K562 (cell line): ENCODE results near the gene IRAK2. TPM values are rescaled to one million over a fixed set of nuclear protein-coding genes. Genes with fewer than 3 reads are reported as not detected.

ENCODE experiments used
- ATAC-seq: fragments of 200-7000 bp; cut with Tn5 transposase; 3 replicates; pipeline ENCODE4 v1.9.1; 2020; ENCODE audit warnings: moderate library complexity
- BruUV-seq: library from RNA; stranded (reverse); fragments of 400-500 nt; replicated peaks from 2 replicates; lab custom pipeline; 2021; lab: Mats Ljungman, UMichigan
- CTCF ChIA-PET: fragments of 300-600 bp; formaldehyde crosslinking; extraction: SDS; loops from one replicate; lab custom pipeline; 2021; ENCODE audit warnings: low intra/inter-chr PET ratio; lab: Yijun Ruan, JAX
- POLR2A ChIA-PET: fragments of 300-600, 350-650 bp; sonication (Branson Sonifier 250); formaldehyde crosslinking; extraction: SDS; loops from one replicate; lab custom pipeline; 2021; ENCODE audit warnings: antibody characterized with exemption, inconsistent platforms; lab: Yijun Ruan, JAX
- DNase-seq, 4 experiments: peaks; one replicate each; pipeline versions ENCODE4 v3.0.0 to v3.0.0-alpha.2; 2011 to 2018; ENCODE audit warnings: low spot score in 3 of 4, mixed read lengths in 3 of 4; ENCODE audit errors: extremely low read depth in 1 of 4
- FAIRE-seq: peaks from 2 replicates; lab custom pipeline; 2011; peaks lifted over from hg19 to GRCh38; lab: Jason Lieb, UNC
- H2AFZ ChIP-seq: 2 replicates; pipeline ENCODE4 v1.6.0; 2011; ENCODE audit warnings: low read depth, low read length, control low read depth, inconsistent platforms
- H3K27ac ChIP-seq: fragments of 200-600 bp; 3 replicates; pipeline ENCODE4 v1.8.0; 2011; ENCODE audit warnings: low read depth, mild to moderate bottlenecking, control low read depth, inconsistent platforms, low read length, moderate library complexity, mixed read lengths; ENCODE audit errors: extremely low read depth
- H3K27me3 ChIP-seq, 2 experiments: fragments of 300-600 bp in 1 of 2; 2 replicates in 1 of 2; 3 replicates in 1 of 2; pipeline versions ENCODE4 v1.6.0 to v1.8.0; 2011; ENCODE audit warnings: inconsistent platforms in 2 of 2, low read length in 2 of 2, mild to moderate bottlenecking in 1 of 2, mixed read lengths in 1 of 2, moderate library complexity in 1 of 2; ENCODE audit not compliant: control insufficient read depth in 2 of 2, insufficient read depth in 2 of 2
- H3K36me3 ChIP-seq: fragments of 300-600 bp; 3 replicates; pipeline ENCODE4 v1.8.0; 2011; ENCODE audit warnings: mild to moderate bottlenecking, low read length, inconsistent platforms; ENCODE audit not compliant: control insufficient read depth, insufficient read depth
- H3K4me1 ChIP-seq, 2 experiments: fragments of 200-600 bp in 1 of 2; replicated peaks in 1 of 2; 2 replicates in 1 of 2; 3 replicates in 1 of 2; pipeline versions ENCODE4 v1.5.1 to v1.8.0; 2011; ENCODE audit warnings: inconsistent platforms in 2 of 2, low read length in 2 of 2, mild to moderate bottlenecking in 1 of 2, mixed read lengths in 1 of 2, moderate library complexity in 1 of 2; ENCODE audit not compliant: control insufficient read depth in 2 of 2, insufficient read depth in 2 of 2
- H3K4me2 ChIP-seq: 2 replicates; pipeline ENCODE4 v1.6.1; 2011; ENCODE audit warnings: low read length, control low read depth, inconsistent platforms, mixed read lengths; ENCODE audit not compliant: insufficient read depth
- H3K4me3 ChIP-seq: fragments of 200-600 bp; sonication (generic), shearing (Covaris generic); 2 replicates; pipeline ENCODE4 v1.5.1; 2016; ENCODE audit warnings: control low read depth, inconsistent platforms
- H3K79me2 ChIP-seq: fragments of 200-600 bp; 3 replicates; pipeline ENCODE4 v1.8.0; 2011; ENCODE audit warnings: low read length, inconsistent platforms; ENCODE audit not compliant: control insufficient read depth, insufficient read depth
- H3K9ac ChIP-seq, 2 experiments: 2 replicates each; pipeline versions ENCODE4 v1.6.0 to v1.6.1; 2011; ENCODE audit warnings: low read depth in 2 of 2, low read length in 2 of 2, control low read depth in 1 of 2, inconsistent platforms in 1 of 2, mild to moderate bottlenecking in 1 of 2, mixed read lengths in 1 of 2; ENCODE audit not compliant: insufficient read depth in 1 of 2
- H3K9me1 ChIP-seq: one replicate; pipeline ENCODE4 v1.6.0; 2011; ENCODE audit warnings: inconsistent platforms, mild to moderate bottlenecking, low read length, moderate library complexity; ENCODE audit not compliant: control insufficient read depth, insufficient read depth
- H3K9me3 ChIP-seq: replicated peaks from 2 replicates; pipeline ENCODE4 v1.5.1; 2011; ENCODE audit warnings: low read depth, low read length, inconsistent platforms; ENCODE audit not compliant: control insufficient read depth, insufficient read depth
- H4K20me1 ChIP-seq: replicated peaks from 2 replicates; pipeline ENCODE4 v1.6.1; 2011; ENCODE audit warnings: low read length, inconsistent platforms, mixed read lengths; ENCODE audit not compliant: control insufficient read depth, insufficient read depth
- ATF7 ChIP-seq: fragments of 450-650 bp; IDR thresholded peaks from 2 replicates; pipeline ENCODE4 v1.7.1; 2014; ENCODE audit warnings: mild to moderate bottlenecking, moderate library complexity
- CBX2 ChIP-seq: fragments of 200-600 bp; sonication (generic); IDR thresholded peaks from one replicate; pipeline ENCODE4 v1.6.1; 2012; ENCODE audit warnings: mild to moderate bottlenecking, low read length, inconsistent platforms; ENCODE audit not compliant: insufficient read depth, poor library complexity, severe bottlenecking
- HDAC2 ChIP-seq: fragments of 450-650 bp; IDR thresholded peaks from 2 replicates; pipeline ENCODE4 v1.6.1; 2016; ENCODE audit warnings: mild to moderate bottlenecking
- ILF3 ChIP-seq: fragments of 450-650 bp; IDR thresholded peaks from 2 replicates; pipeline ENCODE4 v1.6.1; 2018; ENCODE audit warnings: antibody characterized with exemption, mild to moderate bottlenecking, moderate library complexity, borderline replicate concordance
- MEF2A ChIP-seq: IDR thresholded peaks from 2 replicates; pipeline ENCODE4 v1.6.1; 2011; ENCODE audit warnings: low read depth, mild to moderate bottlenecking, low read length, moderate library complexity; ENCODE audit not compliant: control insufficient read depth
- MYNN ChIP-seq, 2 experiments: sonication (generic); formaldehyde crosslinking in 1 of 2; IDR thresholded peaks; 2 replicates each; pipeline versions ENCODE4 v1.5.0 to v1.6.1; 2016 to 2020; ENCODE audit warnings: antibody characterized with exemption in 1 of 2, missing genetic modification reagents in 1 of 2
- NFATC3 ChIP-seq: fragments of 450-650 bp; IDR thresholded peaks from 2 replicates; pipeline ENCODE4 v1.6.1; 2017; ENCODE audit warnings: mild to moderate bottlenecking
- NFXL1 ChIP-seq: fragments of 450-650 bp; formaldehyde crosslinking; IDR thresholded peaks from 2 replicates; pipeline ENCODE4 v1.4.0; 2021; ENCODE audit warnings: mild to moderate bottlenecking
- POLR2A ChIP-seq: fragments of 450-650 bp; conservative IDR thresholded peaks from 2 replicates; pipeline ENCODE4 v1.6.1; 2016
- POLR2AphosphoS2 ChIP-seq: IDR thresholded peaks from 2 replicates; pipeline ENCODE4 v1.6.1; 2012; ENCODE audit warnings: low read length, improper control_type of control experiment
- POLR2AphosphoS5 ChIP-seq: IDR thresholded peaks from 2 replicates; pipeline ENCODE4 v1.6.1; 2011; ENCODE audit warnings: mild to moderate bottlenecking, low read depth, low read length, moderate library complexity; ENCODE audit not compliant: control insufficient read depth, insufficient read depth
- POLR2B ChIP-seq: fragments of 450-650 bp; IDR thresholded peaks from 2 replicates; pipeline ENCODE4 v1.6.1; 2018; ENCODE audit warnings: low read depth; ENCODE audit not compliant: partially characterized antibody
- WHSC1 ChIP-seq: IDR thresholded peaks from one replicate; pipeline ENCODE4 v1.6.1; 2012; ENCODE audit warnings: low read length, control low read depth, inconsistent platforms
- YY1 ChIP-seq, 3 experiments: IDR thresholded peaks; 2 replicates each; pipeline ENCODE4 v1.6.1; 2011; ENCODE audit warnings: low read length in 2 of 3, mild to moderate bottlenecking in 2 of 3, moderate library complexity in 2 of 3, borderline replicate concordance in 1 of 3, control low read depth in 1 of 3, low read depth in 1 of 3; ENCODE audit not compliant: insufficient read depth in 3 of 3, insufficient replicate concordance in 2 of 3, control insufficient read depth in 1 of 3, insufficient read length in 1 of 3; ENCODE audit errors: extremely low read depth in 1 of 3
- ZMIZ1 ChIP-seq, 2 experiments: fragments of 150-350 bp in 1 of 2; IDR thresholded peaks; 2 replicates each; pipeline ENCODE4 v1.6.1; 2012 to 2016; ENCODE audit warnings: low read depth in 2 of 2, low read length in 2 of 2, mild to moderate bottlenecking in 1 of 2, moderate library complexity in 1 of 2
- ZNF165 ChIP-seq: fragments of 250-450 bp; sonication (Bioruptor Pico); IDR thresholded peaks from 2 replicates; pipeline ENCODE4 v1.4.0; 2020; ENCODE audit warnings: borderline replicate concordance
- ZNF253 ChIP-seq: fragments of 250-450 bp; sonication (Bioruptor Pico); conservative IDR thresholded peaks from 2 replicates; pipeline ENCODE4 v1.6.1; 2021; ENCODE audit warnings: mild to moderate bottlenecking
- ZNF311 ChIP-seq: fragments of 250-450 bp; sonication (Bioruptor Pico); IDR thresholded peaks from 2 replicates; pipeline ENCODE4 v1.4.0; 2020; ENCODE audit warnings: mild to moderate bottlenecking, moderate library complexity
- ZNF347 ChIP-seq: fragments of 450-650 bp; formaldehyde crosslinking; IDR thresholded peaks from 2 replicates; pipeline ENCODE4 v1.4.0; 2020; ENCODE audit warnings: low read depth, mild to moderate bottlenecking, moderate library complexity
- WGBS: fragments of 100-300 bp; shearing (Covaris generic); methylation state at CpG from one replicate; pipeline ENCODE4 v1.1.6; 2016; ENCODE audit warnings: low coverage, mixed read lengths; ENCODE audit not compliant: insufficient coverage; ENCODE audit errors: missing lambda C conversion rate; 5-methylcytosine and 5-hydroxymethylcytosine counted together
- in situ Hi-C: fragments of 300-500 bp; cut with MboI; formaldehyde crosslinking; loops from 4 replicates; pipeline ENCODE4 v1.15.0; 2018; ENCODE audit warnings: inconsistent platforms, mixed read lengths
- intact Hi-C: fragments of 100-400 bp; cut with micrococcal nuclease; formaldehyde crosslinking; loops from 2 replicates; pipeline ENCODE4 v1.14.2; 2022
- polyA plus RNA-seq, 8 experiments: library from polyadenylated mRNA; depleted of rRNA in 4 of 8; stranded (reverse) in 5 of 8; unstranded in 3 of 8; fragments of >200 nt; fragmentation: Nextera tagmentation in 2 of 8; fragmentation: Illumina TruSeq in 1 of 8; extraction: Ambion mirVana in 2 of 8; extraction: Trizol in 1 of 8; gene quantifications; 2 replicates each; pipeline versions ENCODE4 v1.2.1 to v1.2.3, GENCODE V29; 2011 to 2014; ENCODE audit warnings: inconsistent platforms in 1 of 8, missing spikeins in 1 of 8
- total RNA-seq, 7 experiments: library from RNA; depleted of rRNA in 6 of 7; stranded (reverse); fragments of >200 nt in 6 of 7; fragmentation: Illumina TruSeq in 2 of 7; extraction: Trizol in 2 of 7; gene quantifications; 2 replicates each; pipeline versions ENCODE4 v1.2.1 to v1.2.3, GENCODE V29; 2011 to 2021; ENCODE audit warnings: low replicate concordance in 1 of 7

IRAK2 gene
- total and polyA plus RNA-seq, 9 of the 15 experiments (the other 6 are each of a cell fraction or from before 2014, with no cell fraction given) = 0.42 to 4.4 (median 2.7) TPM

- Histone ChIP-seq H3K4me1 (no peaks in the 10 kb centered on the region), H3K4me3 (no peak overlapping the region), H3K79me2 (0 out of 3 replicates have a peak, but pooled peaks cover 2% of the 10 kb centered on the region), H3K27ac (no peak overlapping the region), H3K9me1 (no peaks in the 10 kb centered on the region), H4K20me1 (no peaks in the 10 kb centered on the region), H3K36me3 (peaks cover 40% of the 10 kb centered on the region), H3K27me3 (no peaks in the 10 kb centered on the region), H3K9me3 (no peaks in the 10 kb centered on the region), H3K9ac (no peak overlapping the region), H3K4me2 (no peak overlapping the region), H2AFZ (no peak overlapping the region)
- intact Hi-C loops (no loop called here), in situ Hi-C loops (no loop called here)
- no peak for DNase-seq
- BruUV-seq = no TSS peak
- peak; percentile 74 for ATAC-seq
- 85% methylated on average over 13 of the region's 14 CpGs for WGBS
- no peak for FAIRE-seq
- CTCF ChIA-PET = no interaction called here
- POLR2A ChIA-PET = interaction anchor here (0.7 to 2.9 kb wide), 2 partner anchors 8 to 12 kb away, joined by 4 to 25 read pairs; partner anchors contain the start of gene VHL
- no peak for TF ChIP-seq NFATC3
- 0 out of 2 replicates have a peak, but pooled peaks have one; percentile 18 for TF ChIP-seq NFXL1 (CRISPR knock-in tag)
- no peak for TF ChIP-seq WHSC1
- TF ChIP-seq ATF7 = 0 out of 2 replicates have a peak, but pooled peaks have one; percentile 53
- no peak for TF ChIP-seq ZNF165 (CRISPR knock-in tag)
- no peak for TF ChIP-seq ZNF347 (CRISPR knock-in tag)
- peak; percentile 53 for TF ChIP-seq POLR2A
- 0 out of 4 replicates have a peak, but pooled peaks of 1 of the 2 experiments have one; percentile 8 for TF ChIP-seq ZMIZ1 (IDR thresholded peaks at IDR 0.05; ENCODE audit: low read depth in 2 of 2, low read length in 2 of 2)
- no peak for TF ChIP-seq CBX2
- peak; percentile 52; the same call in 1 of the 2 replicates for TF ChIP-seq ILF3
- no peak for TF ChIP-seq HDAC2
- TF ChIP-seq POLR2AphosphoS5 = peak; percentile 10; the same call in 1 of the 2 replicates
- no peak for TF ChIP-seq MEF2A
- TF ChIP-seq YY1 (IDR thresholded peaks at IDR 0.05; ENCODE audit: borderline replicate concordance in 1 of 3, control insufficient read depth in 1 of 3, extremely low read depth in 1 of 3, insufficient read depth in 3 of 3, insufficient read length in 1 of 3, insufficient replicate concordance in 2 of 3, low read depth in 1 of 3, low read length in 2 of 3) = no peak
- TF ChIP-seq ZNF311 = no peak
- TF ChIP-seq ZNF253 (CRISPR knock-in tag) = no peak
- peak; percentile 8; the same call in 1 of the 2 replicates for TF ChIP-seq MYNN (IDR thresholded peaks at IDR 0.05)
- TF ChIP-seq MYNN (CRISPR knock-in tag; IDR thresholded peaks at IDR 0.05) = no peak
- TF ChIP-seq POLR2AphosphoS2 = peak; percentile 82; the same call in 1 of the 2 replicates
- peak; percentile 65 for TF ChIP-seq POLR2B
These were observed 10.2 kb upstream of the IRAK2 start for GRCh38 chr3:10154335-10155122.
